Left renal cortex interstitium (tissue), 4 donors: ENCODE measurements around the gene KLC1. TPM values are rescaled to one million over a fixed set of nuclear protein-coding genes. Genes with fewer than 3 reads are reported as not detected.

Experiments
- DNase-seq, 4 donors: peaks; one replicate each; pipeline ENCODE4 v3.0.0-alpha.2; 2013; ENCODE audit warnings: low read depth in 4 of 4, low spot score in 2 of 4, missing footprints in 1 of 4
- polyA plus RNA-seq, 4 donors: library from polyadenylated mRNA; unstranded; fragments of 120-200 nt; gene quantifications; one replicate each; pipeline ENCODE4 v1.2.1, GENCODE V29; 2013; ENCODE audit not compliant: insufficient read length in 4 of 4

Gene KLC1
- polyA plus RNA-seq, 4 donors: 90.1 to 162 (median 126) TPM

DNA sequence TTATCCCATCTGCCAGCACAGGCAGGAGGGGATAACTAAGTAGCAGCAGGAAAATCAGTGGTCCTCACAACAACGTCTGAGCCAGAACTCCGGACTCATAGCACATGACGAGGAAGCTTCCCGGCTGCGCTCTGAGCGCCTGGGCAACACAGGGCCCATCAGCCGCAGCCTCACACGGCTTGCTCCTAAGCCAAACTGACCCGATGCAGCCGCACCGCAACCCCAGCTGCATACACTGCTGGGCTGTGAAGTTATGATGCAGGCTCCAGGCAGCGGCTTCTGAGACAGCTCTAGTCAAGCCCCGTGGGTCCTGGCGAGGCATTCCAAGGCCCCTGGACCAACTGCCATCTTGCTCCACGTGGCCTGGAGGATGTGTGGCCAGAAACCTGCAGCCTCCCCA lies 114.7 kb downstream of the KLC1 start:
- DNase-seq: no peak

DNA sequence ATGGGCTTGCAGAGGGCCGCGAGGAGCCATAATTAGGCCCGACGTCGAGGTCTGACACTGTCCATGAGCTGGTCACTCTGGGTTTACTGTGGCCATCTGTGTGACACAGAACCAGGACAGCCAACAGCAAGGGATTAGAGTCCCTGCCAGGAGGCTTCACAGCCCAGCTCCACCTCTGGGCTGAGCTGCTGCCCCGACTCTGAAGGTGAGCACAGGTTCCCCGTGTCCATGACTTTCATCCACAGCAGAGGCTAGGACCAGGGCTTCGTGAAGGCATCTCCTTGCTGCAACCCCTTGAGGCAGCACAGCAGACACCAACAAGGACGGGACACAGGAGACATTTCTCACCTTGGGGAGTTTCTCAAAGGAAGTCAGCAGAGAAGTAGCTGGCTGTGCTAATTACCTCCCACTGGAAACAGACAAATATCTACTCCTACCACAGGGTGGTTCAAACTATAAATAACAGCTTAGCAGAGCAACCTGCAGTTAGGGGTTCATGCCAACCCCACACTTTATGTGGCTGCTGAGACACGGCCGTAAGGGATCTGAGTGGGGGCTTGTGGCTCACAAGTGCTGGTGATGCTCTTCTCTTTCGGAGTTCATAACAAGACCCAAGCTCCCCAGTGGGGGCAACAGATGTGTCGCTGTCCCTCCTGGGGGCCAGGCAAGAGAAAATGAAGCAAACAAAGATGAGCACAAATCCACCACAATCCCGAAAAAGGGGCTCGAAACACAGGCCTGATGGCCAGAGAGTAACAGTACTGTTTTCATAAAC lies 115.8 kb downstream of the KLC1 start:
- no peak for DNase-seq

DNA sequence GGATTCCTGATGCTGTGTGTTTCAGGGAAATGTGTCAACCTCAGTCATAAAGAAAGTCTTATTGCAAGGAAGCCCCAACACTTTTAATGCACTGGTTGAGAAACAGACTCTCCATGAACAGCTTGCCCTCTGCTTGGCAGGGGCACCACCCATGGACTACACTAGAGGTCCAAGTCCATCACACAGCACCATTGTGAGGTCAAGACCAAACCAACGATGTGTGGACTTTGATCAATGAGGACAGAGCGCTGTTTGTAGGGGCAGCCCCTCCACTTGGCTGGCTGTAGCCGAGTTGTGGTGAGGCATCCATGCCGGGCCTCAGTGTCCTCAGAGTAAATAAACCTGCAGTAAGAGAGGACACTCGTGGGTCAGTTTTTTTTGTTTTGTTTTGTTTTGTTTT lies 116.4 kb downstream of the KLC1 start:
- no peak for DNase-seq

DNA sequence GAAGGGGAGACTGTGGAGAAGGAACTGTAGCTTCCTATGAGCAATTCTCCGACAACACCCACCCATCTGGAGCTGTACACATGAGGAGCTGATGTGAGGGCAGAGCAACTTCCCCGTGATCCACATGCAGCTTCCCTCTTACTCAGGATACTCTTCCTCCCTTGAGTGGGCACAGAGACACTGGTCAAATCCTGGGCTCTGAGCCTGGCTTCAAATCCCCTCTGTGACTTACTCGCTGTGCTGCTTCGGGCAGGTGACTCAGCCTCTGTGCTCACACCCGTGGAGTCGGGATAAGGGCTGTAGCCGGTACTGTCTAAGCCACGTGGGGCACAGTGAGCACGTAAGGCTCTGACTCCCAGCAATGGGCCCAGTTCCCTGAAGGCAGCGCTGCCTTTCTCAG lies 117.7 kb downstream of the KLC1 start:
- DNase-seq: no peak

DNA sequence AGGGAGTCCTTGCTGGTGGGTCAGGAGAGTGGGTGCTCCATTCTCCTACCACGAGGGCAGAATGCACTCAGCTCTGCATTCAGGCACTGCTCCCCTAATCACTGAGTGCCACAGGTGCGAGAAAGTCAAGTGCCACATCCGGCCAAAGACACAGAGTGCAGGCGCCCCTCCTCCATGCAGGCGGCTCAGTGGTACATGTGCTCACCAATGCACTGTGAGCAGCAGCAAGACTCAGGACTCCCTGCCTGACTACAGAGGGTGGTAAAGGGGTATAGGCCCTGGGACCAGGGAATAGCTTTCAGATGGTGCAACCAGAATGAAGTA lies 119.5 kb downstream of the KLC1 start:
- DNase-seq: no peak

DNA sequence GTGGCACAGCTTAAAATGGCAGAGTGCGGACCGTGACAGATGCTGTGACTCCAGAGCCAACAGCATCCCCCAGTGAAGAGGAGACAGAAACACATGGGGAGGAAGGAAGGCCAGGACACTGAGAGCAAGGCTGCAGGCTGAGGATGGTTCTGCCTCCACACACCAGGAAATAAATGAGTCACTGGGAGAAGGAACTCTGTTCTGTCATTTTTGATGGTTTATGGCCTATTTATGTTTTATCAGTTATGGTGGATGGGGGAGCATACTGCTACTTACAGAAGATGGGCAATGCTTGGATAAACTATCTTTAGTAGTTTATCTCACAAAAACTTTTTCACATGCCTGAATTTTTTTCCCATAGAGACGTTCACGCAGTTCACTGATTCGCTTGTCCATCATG lies 120.4 kb downstream of the KLC1 start:
- no peak for DNase-seq

DNA sequence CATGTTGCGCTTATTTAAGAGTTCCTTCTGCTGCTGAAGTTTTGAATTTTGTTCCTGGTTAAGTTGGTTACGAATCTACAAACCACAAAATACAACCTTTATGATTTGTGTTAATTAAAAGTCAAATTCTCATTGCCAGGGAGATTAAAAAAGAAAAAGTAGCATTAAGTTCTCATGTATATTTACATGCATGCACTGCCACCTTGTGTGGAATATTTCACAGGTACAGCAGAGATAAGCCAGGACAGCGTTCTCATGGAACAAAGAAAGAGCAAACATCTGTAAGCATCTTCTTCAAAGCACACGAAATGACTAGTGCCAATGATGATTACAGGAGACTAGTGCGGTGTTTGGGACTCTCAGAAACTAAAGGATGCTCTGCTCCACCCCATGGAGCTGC lies 120.8 kb downstream of the KLC1 start:
- no peak for DNase-seq

Other genes starting within 250 kb of the KLC1 start
- gene MARK3, start 243.8 kb upstream of the KLC1 start, polyA plus RNA-seq: 100 to 1,000 TPM in 2 of 4 donors, 10 to 100 TPM in 2; 82.0 to 123 (median 101) TPM
- gene CKB, start 106.4 kb upstream of the KLC1 start, polyA plus RNA-seq: 100 to 1,000 TPM; 124 to 203 (median 154) TPM
- gene TRMT61A, start 100.0 kb upstream of the KLC1 start, polyA plus RNA-seq: 1 to 10 TPM; 6.0 to 9.8 (median 8.8) TPM
- gene BAG5, start 66.6 kb upstream of the KLC1 start, polyA plus RNA-seq: 10 to 100 TPM; 26.6 to 31.4 (median 30.6) TPM
- gene COA8, start 66.3 kb upstream of the KLC1 start, polyA plus RNA-seq: 10 to 100 TPM; 39.1 to 48.1 (median 44.2) TPM
- gene XRCC3, start 86.2 kb downstream of the KLC1 start, polyA plus RNA-seq: 10 to 100 TPM; 12.2 to 25.0 (median 17.6) TPM
- gene ZFYVE21, start 86.6 kb downstream of the KLC1 start, polyA plus RNA-seq: 10 to 100 TPM; 49.0 to 59.6 (median 59.0) TPM
- 10 to 100 TPM; 26.0 to 41.4 (median 33.3) TPM for gene PPP1R13B, start 218.4 kb downstream of the KLC1 start, polyA plus RNA-seq